ENCODE measurements around the gene ERC2.

ERC2 gene

DNA sequence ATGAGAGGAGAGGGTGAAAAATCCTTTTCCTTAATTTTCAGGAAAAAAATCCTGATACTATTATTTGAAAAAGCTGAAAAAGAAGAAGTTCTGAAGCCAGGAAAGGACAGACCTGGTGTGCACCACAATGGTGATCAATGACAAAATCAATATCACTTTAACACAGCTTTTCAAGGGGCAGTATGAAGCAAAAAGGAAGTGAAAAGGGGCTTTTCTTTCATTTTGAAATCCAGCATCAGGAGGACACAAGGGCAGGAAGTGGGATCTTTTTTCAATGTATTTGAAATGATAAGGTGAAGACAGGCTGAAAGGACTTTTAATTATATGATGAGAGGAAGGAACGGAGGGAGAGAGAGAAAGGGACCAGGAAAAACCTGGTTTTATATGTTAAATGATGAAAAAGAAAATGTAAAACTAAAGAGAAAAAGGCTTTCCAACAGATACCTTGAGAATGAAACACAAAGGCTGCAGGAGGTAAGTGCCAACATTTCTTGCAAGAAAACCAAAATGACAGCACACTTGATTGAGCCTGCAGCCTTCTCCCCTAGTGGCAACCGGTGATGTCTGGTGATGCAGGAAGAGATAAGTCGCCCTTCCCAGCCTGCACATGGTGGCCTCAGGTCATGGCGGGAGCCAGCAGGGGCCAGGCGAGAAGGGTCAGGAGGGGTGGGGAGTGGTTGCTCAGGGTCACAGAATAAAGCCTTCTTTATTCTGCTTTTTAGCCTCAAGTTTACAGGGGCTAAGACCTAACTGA, 744.4 kb downstream of the ERC2 start:
- no peak for DNase-seq

DNA sequence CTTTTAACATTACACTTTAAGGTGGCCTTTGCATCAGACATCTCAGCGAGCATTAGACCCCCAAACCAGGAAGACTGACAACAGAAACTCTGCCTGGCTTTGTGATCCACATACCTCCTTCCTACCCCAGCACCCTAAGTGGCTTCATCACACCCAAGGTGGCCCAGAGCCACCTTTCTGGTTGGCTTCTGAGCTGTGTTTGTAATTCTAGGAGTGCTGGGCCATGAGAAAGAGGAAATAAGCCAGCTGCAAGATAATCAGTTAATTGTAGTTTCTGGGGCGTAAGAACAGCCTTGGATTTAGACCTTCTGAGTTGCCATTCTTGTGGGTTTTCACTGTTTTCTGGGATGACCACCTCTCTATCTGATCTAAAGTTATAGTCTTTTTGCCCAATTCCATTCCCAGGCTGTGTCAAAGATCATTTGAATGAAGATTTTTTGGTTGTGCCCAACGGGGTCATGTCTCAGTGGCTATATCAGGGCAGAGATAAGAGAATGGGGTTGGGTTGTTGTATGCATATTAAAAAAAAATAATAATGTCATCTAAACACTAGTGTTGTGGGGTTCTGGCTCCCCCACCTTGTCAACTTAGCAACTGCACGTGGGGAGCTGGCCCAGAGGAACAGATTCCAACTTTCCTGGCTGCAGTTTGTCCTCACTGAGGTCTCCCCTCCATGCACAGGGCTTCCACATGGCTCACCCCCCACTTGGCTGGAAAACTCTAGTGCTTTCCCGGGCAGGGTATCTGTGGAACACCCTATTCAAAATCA, 746.4 kb downstream of the ERC2 start:
- DNase-seq: peak; percentile 43 to 58 (median 55)

DNA sequence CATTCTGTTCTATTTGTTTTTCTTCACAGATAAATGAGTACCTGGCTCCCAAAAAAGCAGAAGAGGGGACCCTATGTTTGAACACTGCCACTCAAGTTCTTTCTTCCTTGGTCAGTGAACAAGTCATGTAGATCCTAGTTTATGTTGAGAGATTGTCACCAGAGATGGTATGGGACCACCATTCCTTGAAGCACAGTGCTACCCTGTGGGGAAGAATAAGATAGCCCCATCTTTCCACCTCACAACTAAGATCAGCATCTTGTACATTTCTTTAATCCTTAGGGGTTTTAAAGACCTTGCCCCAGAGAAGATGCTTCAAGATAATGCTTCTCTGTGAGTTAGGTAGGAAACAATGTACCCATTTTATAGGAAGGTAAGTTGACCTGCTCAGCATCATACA, 747.7 kb downstream of the ERC2 start:
- DNase-seq: peak in 2 of 3 donors; percentile 7 to 31

DNA sequence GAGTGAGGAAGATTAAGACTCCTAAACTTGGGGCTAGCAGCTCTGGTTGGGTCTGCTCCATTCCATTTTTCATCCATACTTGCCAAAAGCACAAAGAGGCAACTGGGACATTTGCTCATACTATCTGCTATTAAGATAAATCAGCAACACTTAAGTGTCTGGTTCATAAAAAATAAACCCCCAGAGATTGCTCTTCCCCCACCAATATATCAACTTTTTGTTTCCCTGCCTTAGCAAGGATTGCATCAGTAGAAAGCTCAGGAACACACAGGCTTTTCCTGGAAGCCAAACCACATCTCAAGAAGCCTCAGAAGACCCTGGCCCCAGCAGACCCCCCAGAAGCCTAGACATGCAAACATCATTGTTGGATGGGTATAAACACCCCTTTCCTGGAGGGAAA, 748.8 kb downstream of the ERC2 start:
- DNase-seq: no peak

DNA sequence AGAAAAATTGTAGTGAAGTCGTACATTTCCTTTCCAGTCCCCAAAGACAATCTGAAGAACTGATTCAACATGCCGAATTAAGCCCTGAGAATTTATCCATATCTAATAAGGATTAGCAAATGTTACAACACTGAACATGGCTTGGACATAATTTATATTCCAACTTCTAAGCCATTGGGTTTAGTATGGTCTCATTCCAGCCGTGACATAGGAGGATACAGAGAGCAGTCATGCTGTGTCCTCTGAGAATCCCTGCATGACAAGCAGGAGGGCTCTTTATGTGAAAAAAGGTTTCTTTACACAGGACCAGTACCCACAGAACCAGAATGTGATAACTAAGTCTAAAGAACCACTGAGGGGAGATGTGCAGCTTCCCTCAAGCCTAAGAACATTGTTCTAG, 749.3 kb downstream of the ERC2 start:
- no peak for DNase-seq

DNA sequence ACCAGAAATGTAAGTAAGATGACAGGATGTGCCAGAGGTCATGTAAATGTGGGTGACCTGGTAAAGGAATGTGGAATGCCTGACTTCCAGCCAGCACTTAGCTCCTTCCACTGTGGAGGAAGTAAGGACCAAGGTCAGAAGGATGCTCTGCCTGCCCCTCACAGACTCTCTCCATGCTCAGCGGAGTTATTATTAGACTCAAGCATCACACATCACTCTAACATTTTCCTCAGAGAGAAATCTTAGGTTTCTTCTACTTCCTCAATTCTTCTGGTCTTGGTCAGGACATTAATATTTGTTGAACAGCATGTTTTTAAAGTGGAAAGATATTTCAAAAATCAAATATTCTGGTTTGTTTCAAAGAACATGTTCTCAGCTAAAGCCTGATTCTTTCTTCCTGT, 749.7 kb downstream of the ERC2 start:
- DNase-seq: peak in 1 of 3 donors; percentile 26

DNA sequence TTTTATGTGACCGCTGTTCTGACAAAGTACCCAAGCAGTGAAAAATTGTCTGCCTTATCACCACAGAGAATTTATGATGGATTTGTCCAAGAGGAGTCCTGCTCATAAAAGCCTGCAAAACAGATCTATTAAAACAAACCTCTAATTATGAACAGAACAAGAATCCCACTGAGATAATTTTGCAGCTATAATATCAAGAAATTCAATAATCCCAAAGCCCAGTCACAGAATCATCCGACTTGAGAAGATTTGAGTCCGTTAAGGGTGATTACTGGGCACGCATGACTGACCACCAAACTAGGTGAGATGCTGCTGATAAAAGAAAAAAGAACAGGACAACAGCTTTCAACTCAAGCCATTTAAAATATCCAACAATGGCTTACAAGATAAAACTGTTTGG, 750.2 kb downstream of the ERC2 start:
- no peak for DNase-seq

DNA sequence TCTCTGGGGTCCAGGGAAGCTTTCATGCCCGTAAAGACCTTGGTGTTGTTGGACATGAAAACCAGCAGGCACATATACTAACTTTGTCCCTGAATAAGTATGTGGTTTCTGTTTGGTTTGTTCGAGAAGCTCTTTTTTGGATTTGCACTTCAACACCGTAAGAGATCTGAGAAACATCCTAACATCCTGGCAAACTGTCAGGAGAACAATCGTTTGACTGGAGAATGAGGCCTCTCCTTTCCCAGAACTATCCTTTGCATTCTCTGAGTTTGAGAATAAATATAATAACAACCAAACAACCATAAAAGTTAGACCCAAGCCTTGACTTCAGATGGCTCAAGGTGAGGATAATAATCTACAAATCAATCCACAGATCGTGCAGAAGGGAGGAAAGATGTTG, 750.8 kb downstream of the ERC2 start:
- no peak for DNase-seq

DNA sequence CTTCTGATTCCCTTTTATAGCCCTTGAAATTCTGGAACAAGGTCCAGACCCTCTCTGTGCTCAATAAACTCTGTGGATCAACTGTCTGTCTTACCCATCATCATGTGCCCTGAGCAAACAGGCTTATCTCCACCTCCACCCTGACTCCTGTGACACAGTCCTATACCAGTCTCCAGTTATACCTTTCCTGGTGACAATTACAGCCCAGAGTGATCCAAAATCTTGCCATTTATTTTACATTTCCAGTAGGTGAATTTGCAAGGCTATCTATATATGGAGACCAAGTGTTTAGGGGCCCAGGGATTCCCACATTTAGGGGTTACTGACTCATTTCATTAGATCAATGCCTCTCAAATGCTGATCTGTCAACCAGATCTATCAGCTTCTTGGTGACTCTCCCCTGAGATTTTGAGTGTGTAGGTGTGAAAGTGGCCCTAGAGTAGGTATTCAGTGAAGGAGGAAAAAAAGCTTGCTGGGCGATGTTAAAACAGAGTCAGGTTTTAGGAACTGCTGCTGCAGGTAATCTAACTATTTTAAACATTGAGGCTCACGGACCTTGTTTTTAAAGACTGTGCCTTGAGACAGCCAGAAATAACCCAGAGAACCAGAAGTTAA, 751.5 kb downstream of the ERC2 start:
- DNase-seq: no peak

DNA sequence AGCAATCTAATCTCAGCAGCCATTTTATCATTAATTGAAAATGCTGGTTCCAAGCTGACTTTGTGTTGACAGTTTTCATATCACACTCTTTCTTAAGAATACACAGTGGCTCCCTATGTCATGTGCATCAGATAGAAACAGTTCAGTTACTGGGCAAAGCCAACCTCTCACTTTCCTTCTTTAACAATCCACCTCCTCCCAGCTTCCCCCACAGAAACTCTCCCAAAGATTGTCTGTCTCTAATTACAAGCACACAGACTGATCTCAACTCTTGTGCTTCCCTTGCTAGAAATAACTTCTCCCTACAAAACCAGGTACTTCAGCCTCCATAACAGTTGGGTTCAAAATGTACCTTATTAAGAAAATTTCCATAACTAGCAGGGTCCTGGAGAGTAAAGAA, 752.2 kb downstream of the ERC2 start:
- no peak for DNase-seq

DNA sequence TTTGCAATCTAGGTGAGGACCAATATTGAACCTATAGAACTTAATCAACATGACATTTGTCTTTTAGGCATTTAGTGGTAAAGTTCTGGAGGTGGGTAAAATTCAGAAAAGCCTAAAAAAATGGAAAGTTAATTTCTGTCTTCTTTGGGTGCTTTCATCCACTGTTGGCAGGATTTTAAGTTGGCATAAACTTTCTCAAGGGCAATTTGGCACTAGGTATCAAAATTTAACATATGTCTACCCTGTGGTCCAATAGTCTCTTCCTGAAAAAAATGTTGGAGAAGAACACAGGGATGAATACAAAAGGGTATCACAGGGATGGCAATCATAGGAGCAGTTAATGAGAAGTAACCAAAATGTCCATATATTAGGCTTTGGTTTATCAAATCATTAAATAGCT, 754.2 kb downstream of the ERC2 start:
- no peak for DNase-seq

DNA sequence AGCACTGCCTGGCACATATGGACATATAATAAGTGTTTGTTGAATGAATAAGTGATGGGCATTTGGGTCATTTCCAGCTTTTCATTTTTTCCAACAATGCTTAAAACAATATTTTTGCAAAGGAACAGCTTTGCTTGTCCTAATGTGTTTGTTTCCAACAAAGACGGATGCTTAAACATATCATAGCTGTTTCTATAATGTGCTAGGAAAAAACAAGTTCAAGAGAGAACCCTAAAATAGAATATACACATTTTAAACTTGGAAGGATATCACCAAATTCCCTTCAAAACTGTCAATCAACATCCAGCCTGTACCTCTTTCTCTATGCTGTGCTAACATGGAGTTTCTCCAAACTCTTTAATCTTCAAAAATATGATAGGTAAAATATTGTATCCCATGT, 756.6 kb downstream of the ERC2 start:
- DNase-seq: no peak

DNA sequence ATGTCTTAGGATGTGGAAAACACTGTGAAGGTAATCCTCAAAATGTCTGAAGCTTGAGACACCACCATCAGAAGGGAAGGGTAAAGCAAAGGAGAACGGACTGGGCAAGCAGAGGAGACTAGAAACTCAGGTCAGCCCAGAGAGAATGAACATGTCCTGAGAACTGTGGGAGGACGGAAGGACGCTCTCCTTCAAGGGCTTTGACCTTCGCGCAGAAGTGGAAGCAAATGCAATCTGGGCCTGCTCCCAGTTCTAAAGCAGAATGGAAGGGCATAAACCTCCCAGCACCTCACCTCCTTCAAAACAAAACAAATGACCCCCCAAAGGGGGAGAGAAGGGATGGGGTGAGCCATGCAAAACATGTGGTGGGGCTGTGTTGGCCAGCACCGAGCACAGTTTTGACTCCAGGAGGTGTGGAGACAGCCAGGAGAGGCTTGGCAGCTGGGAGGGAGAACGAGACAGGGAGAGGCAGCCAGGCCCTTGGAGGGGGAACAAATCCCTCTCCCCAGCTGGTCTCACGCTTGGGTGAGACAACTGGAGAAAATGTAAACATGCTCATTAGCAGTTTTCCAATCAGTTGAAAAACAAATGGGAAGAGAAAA, 758.8 kb downstream of the ERC2 start:
- DNase-seq: no peak

DNA sequence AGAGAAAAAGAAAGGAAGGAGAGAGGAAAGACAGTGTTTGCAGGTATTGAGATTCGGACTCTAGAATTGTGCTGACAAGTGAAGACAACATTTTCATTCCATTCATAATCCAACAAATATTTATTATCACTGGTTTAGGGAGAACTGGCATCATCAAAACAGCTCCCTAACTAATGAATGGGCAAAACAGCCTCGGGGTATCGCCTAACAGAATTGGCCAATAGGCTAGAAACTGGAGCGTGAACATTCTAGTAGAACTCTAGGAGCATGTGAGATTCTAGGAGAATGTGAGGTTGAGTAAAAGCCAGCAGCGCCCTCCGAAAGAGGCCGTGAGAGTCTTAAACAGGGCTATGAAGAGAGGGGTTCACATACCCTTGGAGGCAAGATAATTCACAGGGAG, 759.3 kb downstream of the ERC2 start:
- no peak for DNase-seq

DNA sequence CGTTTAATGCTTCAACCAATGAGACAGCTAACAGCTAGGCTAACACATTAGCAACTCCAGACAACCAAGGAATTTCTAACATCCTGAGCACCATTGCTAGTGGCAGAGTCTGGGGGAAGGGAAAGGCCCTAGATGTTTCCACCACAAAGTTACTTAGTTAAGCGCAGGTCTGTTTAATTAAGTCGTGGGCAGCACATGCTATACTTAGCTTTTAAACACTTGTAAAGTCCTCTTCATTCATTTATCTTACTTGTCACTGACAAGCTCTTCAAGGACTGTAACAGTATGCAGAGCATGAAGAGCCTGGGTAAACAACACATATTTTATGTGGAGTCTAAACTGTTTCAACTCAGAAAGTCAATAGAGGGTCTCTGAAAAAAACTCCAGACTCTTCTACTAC, 760.0 kb downstream of the ERC2 start:
- no peak for DNase-seq

DNA sequence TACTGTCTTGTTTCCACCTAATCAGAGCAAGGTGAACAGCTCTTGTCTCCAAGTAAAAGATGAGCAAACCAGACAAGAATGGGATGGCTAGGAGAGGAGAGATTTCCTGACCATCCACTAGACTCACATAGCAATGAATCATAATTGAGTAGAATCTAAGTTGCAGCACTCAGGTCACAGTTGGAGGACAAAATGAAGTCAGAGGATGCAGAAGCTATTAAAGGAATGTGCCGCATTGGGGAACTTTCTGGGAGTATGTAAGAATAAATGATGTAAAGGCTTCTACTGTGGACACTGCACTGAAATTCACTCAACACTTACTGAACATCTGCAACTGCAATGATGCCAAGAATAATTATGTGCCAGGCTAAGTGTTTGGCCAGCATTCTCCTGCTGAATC, 763.7 kb downstream of the ERC2 start:
- DNase-seq: no peak

DNA sequence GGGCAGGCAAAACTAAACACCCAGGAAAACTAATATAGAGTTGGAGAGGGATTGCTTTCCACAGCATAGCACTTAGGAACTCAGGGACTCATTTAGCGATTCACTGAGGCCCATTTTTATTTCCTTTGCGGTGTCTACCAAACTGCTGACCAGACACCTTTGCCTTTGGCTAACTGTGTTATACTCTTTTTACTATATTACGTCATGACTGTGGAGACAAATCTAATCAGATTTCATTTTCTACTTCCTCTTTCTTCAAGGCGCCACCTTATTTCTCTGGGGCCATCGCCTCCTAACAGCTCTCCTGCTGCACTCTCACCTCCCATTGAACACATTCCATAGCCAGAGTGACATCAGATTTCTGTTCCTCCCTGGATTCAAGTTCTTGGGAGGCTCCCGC, 765.4 kb downstream of the ERC2 start:
- no peak for DNase-seq

DNA sequence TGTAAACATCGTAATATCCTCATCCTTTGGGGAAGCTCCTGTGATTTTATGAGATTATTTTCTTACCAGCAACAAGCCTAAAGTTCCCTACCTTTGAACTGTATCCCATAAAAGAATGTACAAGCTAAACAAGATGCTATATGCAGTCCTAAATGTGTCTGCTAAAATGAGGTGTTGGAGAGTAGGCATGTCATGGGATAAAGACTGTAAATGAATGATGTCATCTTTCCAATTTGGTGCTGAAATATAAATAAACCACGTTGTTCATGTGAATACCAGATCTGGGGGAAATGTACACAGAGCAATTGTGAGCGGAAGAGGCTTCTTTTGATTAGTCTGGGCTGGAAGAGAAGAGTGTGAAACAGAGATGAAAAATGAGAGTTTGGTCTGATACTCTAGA, 766.3 kb downstream of the ERC2 start:
- no peak for DNase-seq

DNA sequence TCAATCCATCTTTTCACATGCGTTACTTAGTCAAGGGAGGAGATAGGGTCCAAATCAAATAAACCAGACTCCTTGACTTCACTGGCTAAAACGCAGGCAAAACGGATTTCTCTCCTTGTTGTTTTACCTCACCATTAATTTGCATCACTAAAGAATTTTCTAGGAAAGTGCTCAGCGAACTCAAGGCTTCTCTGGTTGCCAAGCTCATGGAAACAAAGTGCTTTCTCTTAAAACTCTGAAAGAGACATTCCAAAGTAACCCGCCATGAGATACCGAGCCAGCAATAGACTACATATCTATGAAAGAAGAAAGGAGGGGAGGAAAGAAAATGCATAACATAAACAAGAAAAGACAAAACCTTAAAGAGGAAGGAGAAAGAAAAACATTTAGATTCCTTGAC, 769.4 kb downstream of the ERC2 start:
- DNase-seq: no peak

DNA sequence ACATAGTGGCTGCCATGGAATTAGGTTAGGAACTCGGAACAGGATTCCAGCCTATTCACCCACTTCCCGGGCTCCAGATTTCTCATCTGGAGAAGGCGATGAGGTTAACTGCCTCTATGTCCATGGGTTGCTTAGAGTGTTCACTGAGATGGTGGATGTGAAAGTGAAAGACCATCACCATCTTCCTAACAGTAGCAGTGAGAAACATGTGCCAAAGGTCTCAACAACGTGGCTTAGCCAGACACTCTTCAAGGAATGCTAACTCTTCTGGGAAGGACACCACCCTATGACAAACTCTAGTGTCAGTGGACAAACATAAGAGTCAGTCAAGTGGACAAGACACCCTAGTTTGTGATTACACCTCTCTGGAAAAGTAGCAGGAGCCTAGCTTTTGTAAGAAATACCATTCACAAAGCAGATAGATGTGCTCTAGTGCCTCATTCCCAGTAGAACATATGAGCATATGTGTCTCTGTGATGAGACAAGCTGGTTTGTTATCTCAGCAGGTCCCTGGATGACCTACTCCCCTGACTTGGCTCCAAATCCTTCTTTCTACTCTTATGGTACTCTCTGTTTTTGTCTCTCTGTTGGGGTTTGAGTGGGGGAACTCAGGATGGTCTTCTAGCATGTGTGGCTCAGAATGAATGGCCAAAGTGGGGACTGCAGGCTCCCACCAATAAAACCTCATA, 770.9 kb downstream of the ERC2 start:
- DNase-seq: no peak

DNA sequence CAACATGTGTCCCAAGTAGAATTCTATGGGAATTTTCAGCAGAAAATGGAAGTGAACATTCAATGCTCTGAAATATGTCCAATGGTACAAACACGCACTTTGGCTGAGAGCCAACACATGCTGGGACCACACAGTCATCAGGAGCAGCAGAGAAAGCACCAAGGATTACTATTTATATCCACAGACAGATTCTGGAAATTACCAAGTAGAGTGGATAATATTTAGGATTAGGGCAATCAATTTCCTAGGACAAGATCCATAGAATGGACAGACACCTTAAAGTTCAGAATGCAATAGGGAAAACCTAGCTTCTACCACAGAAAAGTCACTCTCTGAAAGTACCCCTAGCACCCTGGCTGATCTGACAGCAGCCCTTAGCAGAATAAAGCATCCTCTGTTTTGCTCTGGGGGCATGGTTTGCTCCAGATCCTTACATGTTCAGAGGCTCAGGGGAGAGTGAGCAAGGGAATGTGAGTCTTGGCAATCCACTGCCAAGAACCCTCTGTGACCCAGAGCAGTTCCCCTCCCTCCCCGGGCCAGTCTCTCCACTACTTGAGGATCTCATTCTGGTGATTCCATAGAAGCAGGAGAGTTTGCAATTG, 775.2 kb downstream of the ERC2 start:
- DNase-seq: no peak

DNA sequence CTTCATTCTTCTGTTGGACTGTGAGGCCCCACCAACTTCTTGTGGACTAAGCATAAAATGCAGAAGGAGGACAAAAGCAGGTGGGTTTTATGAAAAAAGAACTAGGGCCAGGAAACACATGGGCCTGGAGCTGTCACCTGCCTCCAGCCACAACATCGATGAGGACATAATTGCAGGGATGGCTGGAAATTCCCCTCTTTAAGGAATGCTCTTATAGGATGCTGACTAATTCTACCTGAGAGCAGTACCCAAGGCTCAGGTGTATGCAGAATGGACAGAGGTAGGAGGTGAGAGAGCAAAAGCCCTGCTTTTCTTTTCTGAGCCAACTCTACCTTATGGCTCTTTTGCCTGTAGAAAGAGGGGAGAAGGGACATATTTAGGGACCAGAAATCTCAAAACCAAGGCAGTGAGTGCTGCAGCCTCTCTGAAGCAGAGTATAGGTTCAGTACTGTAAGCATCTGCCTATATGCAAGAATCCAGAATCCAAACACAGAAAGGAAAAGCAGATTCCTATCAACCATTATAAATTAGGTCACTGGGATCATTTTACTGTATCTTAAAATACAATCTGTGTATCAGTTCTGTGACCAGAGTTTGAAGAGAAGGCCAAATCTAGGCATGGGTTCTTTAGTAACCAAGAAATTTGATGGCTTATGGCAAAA, 775.8 kb downstream of the ERC2 start:
- DNase-seq: no peak
